Nephron (organoid): ENCODE results near the gene NPAS4.
"Not testable (repeated sequence)": the region's sequence is repeated elsewhere in the genome, so short reads cannot be mapped to it uniquely, and the experiment has no call there.

Experiments
- H3K27ac Mint-ChIP-seq, 3 experiments: 2 replicates each; pipeline ENCODE4 v1.8.0; 2020; ENCODE audit warnings: mixed read lengths in 3 of 3, mild to moderate bottlenecking in 2 of 3, moderate library complexity in 1 of 3
- H3K27me3 Mint-ChIP-seq: 2 replicates; pipeline ENCODE4 v1.8.0; 2021; ENCODE audit warnings: low read depth, mild to moderate bottlenecking, moderate library complexity, mixed read lengths
- H3K36me3 Mint-ChIP-seq: 2 replicates; pipeline ENCODE4 v1.8.0; 2020; ENCODE audit warnings: low read depth, mixed read lengths
- H3K4me1 Mint-ChIP-seq: 2 replicates; pipeline ENCODE4 v1.8.0; 2020; ENCODE audit warnings: mixed read lengths
- H3K4me3 Mint-ChIP-seq, 3 experiments: 2 replicates each; pipeline ENCODE4 v1.8.0; 2020; ENCODE audit warnings: mild to moderate bottlenecking in 3 of 3, mixed read lengths in 3 of 3, moderate library complexity in 2 of 3
- H3K9me3 Mint-ChIP-seq: 2 replicates; pipeline ENCODE4 v1.8.0; 2020; ENCODE audit warnings: mixed read lengths
- TF ChIP-seq, protein P1 (sequence below), 3 experiments: fragments of 200-600 bp; sonication (generic); IDR thresholded peaks; one replicate each; pipeline ENCODE4 v1.5.0; 2021; ENCODE audit warnings: antibody characterized with exemption in 3 of 3; ENCODE audit not compliant: unreplicated experiment in 3 of 3

The NPAS4 gene

DNA sequence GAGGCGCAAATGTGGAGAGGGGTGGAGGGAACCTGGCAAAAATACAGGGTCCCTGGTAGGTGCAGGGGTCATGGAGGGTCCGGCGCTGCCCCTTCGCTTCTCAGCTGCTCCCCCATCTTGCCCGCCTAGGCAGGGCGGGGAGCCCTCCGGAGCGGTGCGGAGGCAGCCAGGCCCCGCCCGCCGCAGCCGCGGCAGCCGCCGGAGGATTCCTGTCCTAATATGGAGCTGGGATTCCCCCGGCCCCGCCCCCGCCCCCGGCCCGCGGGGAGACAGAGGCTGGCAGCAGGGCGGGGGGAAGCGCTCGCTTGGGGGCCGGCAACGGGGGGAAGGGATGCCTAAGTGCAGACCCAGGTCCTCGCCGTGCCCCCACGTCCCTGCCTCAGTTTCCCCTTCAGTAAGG, 1.0 kb upstream of the NPAS4 start:
- H3K4me3 Mint-ChIP-seq, result no peak overlapping the region
- peaks cover 5% of the 10 kb centered on the region for H3K9me3 Mint-ChIP-seq
- peaks cover 16% of the 10 kb centered on the region for H3K4me1 Mint-ChIP-seq
- peaks cover 63% of the 10 kb centered on the region for H3K27me3 Mint-ChIP-seq
- H3K36me3 Mint-ChIP-seq, result peaks cover 3% of the 10 kb centered on the region
- TF ChIP-seq, protein P1, sequence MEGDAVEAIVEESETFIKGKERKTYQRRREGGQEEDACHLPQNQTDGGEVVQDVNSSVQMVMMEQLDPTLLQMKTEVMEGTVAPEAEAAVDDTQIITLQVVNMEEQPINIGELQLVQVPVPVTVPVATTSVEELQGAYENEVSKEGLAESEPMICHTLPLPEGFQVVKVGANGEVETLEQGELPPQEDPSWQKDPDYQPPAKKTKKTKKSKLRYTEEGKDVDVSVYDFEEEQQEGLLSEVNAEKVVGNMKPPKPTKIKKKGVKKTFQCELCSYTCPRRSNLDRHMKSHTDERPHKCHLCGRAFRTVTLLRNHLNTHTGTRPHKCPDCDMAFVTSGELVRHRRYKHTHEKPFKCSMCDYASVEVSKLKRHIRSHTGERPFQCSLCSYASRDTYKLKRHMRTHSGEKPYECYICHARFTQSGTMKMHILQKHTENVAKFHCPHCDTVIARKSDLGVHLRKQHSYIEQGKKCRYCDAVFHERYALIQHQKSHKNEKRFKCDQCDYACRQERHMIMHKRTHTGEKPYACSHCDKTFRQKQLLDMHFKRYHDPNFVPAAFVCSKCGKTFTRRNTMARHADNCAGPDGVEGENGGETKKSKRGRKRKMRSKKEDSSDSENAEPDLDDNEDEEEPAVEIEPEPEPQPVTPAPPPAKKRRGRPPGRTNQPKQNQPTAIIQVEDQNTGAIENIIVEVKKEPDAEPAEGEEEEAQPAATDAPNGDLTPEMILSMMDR (IDR thresholded peaks at IDR 0.05; ENCODE audit: unreplicated experiment in 3 of 3), result no peak
- H3K27ac Mint-ChIP-seq, result no peak overlapping the region

DNA sequence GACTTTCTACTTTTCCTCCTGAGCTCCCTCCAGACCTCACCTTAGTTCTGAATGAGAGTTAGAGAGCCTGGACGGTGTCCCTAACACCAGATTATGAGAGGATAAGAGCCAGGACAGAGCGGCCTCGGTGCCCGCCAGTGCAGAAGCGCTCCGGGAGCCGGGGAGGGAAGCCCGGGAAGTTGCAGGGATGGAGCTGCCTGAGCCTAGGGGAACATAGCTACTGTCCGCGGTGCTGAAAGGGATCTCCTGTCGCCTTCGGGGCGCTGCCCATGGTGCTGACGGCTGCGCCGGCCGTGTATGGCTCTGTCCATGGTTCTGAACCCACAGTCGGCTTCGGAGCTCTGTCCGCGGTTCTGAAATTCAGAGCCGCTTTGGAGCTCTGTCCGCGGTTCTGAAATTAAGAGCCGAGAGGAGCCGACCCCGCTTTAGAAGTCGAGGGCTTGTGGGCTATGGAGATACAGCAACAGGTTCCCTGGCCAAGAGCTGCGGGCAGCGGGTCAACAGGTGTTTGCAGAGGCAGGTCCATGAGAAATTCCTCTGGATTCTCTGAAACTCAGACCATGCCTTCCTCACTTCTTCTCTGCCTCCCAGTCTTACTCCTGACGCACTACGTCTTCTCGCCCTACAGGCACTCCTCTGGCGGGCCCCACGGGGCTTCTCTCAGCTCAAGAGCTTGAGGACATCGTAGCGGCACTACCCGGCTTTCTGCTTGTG, 814 bp downstream of the NPAS4 start:
- Mint-ChIP-seq H3K27me3 (peaks cover 49% of the 10 kb centered on the region), H3K27ac (no peak overlapping the region), H3K4me3 (no peak overlapping the region), H3K36me3 (peaks cover 3% of the 10 kb centered on the region), H3K4me1 (peaks cover 16% of the 10 kb centered on the region), H3K9me3 (peaks cover 5% of the 10 kb centered on the region)
- TF ChIP-seq, protein P1 (IDR thresholded peaks at IDR 0.05; ENCODE audit: unreplicated experiment in 3 of 3), result no peak

DNA sequence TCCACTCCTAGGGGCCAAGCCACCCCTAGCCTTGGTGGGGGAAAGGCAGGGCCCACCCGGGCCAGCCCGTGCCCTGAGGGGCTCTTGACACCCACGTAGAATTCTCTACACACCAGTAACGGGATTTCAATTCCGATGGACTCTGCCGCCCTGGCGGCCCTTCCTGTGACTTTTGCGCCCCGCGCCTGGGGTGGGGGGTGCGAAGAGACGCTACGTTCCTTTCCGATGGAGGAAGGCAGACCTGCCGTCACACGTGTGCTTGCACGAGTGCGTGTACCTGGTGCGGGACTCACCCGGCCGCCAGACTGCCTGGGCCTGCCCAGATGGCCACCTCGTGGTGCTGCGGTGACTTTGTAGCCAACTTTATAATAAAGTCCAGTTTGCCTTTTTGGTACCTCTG, 5.5 kb downstream of the NPAS4 start:
- peaks cover 4% of the 10 kb centered on the region for H3K36me3 Mint-ChIP-seq
- TF ChIP-seq, protein P1 (IDR thresholded peaks at IDR 0.05; ENCODE audit: unreplicated experiment in 3 of 3), result no peak
- H3K4me3 Mint-ChIP-seq, result no peak overlapping the region
- H3K27ac Mint-ChIP-seq, result no peak overlapping the region
- no peaks in the 10 kb centered on the region for H3K4me1 Mint-ChIP-seq
- H3K27me3 Mint-ChIP-seq, result peaks cover 14% of the 10 kb centered on the region
- no peaks in the 10 kb centered on the region for H3K9me3 Mint-ChIP-seq

DNA sequence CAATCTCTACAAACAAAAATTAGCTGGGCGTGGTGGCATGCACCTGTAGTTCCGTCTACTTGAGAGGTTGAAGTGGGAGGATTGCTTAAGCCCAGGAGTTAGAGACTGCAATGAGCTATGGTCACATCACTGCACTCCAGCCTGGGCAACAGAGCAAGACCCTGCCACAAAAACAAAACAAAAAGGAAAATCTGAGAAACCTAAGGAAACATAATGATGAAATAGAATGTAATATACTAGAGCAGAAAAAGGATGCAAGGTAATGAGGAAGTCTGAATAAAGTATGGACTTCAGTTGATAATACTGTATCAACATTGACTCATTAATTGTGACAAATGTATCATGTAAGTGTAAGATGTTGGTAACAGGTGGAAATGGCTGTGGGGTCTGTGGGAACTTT, 8.1 kb downstream of the NPAS4 start:
- Mint-ChIP-seq H3K27me3 (peaks cover 4% of the 10 kb centered on the region), H3K9me3 (no peaks in the 10 kb centered on the region), H3K27ac (no peak overlapping the region), H3K4me3 (no peak overlapping the region), H3K36me3 (peaks cover 15% of the 10 kb centered on the region), H3K4me1 (no peaks in the 10 kb centered on the region)
- TF ChIP-seq, protein P1 (IDR thresholded peaks at IDR 0.05; ENCODE audit: unreplicated experiment in 3 of 3), result no peak

DNA sequence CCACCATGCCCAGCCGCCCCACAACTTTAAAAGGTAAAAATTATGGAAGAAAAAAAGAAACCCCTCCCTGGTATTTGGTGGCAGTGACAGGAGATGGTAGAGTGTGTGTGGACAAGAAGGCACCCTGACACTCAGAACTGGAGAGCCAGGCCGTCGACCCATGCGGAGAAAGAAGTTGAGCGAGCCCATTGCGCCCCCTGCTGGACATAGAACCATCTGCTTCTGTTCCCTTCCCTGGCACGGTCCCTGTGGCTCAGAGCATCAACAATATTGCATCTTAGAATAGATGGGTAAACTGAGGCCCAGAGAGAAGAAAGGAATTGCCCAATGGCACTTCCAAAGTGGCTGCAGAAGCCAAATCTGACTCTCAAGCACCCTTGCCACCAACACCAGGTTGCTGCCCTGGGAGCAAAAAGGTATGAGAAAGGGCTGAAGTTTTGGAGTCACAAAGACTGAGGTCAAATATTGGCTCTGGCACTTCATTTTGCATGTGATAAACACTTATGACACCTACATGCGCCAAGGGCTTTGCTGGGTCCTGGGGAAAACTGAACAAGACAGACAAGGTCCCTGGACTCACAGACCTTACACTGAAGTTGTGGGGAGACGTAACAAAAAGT, 9.3 kb downstream of the NPAS4 start:
- Mint-ChIP-seq H3K36me3 (peaks cover 19% of the 10 kb centered on the region), H3K27me3 (no peaks in the 10 kb centered on the region), H3K9me3 (no peaks in the 10 kb centered on the region), H3K4me3 (no peak overlapping the region), H3K4me1 (no peaks in the 10 kb centered on the region), H3K27ac (no peak overlapping the region)
- TF ChIP-seq, protein P1 (IDR thresholded peaks at IDR 0.05; ENCODE audit: unreplicated experiment in 3 of 3), result peak; percentile 66 to 75 (median 70)

DNA sequence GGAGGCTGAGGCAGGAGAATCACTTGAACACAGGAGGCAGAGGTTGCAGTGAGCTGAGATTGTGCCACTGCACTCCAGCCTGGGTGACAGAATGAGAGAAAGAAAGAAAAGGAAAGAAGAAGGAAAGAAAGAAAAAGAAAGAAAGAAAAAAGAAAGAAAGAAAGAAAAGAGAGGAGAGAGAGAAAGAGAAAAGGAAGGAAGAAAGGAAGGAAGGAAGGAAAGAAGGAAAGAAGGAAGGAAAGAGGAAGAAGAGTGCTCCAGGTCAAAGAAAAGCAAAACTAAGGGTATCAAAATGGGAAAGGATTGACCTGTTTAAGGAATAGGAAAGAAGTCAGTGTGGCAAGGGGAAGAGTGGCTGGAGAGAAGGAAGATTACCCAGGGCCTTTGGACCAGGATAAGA, 10.5 kb downstream of the NPAS4 start:
- not testable (repeated sequence) for H3K4me3 Mint-ChIP-seq, H3K9me3 Mint-ChIP-seq, H3K27me3 Mint-ChIP-seq, H3K4me1 Mint-ChIP-seq, H3K27ac Mint-ChIP-seq
- H3K36me3 Mint-ChIP-seq, result peaks cover 31% of the 10 kb centered on the region

DNA sequence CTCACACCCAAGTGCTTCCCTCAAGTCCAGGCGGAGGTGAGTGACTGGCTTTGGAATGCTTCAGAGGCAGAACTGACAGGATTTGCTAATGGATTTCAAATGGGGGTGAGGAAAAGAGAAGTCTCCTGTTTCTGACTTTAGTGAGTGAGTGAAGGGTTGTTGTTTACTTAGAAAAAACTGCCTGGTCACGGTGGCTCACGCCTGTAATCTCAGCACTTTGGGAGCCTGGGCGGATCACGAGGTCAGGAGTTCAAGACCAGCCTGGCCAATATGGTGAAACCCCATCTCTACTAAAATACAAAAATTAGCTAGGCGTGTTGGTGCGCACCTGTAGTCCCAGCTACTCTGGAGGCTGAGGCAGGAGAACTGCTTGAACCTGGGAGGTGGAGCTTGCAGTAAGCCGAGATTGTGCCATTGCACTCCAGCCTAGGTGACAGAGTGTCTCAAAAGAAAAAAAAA, 11.1 kb downstream of the NPAS4 start:
- peaks cover 37% of the 10 kb centered on the region for H3K36me3 Mint-ChIP-seq
- not testable (repeated sequence) for H3K27me3 Mint-ChIP-seq, H3K9me3 Mint-ChIP-seq, H3K4me1 Mint-ChIP-seq, H3K27ac Mint-ChIP-seq, H3K4me3 Mint-ChIP-seq
